DOHH2 (cell line): ENCODE measurements around the gene CREM.

Source experiments
- EZH2phosphoT487 ChIP-seq: fragments of 200-600 bp; sonication (generic); IDR thresholded peaks from 2 replicates; pipeline ENCODE4 v1.6.1; 2017; ENCODE audit warnings: borderline replicate concordance, mild to moderate bottlenecking, antibody characterized with exemption, low read length, moderate library complexity, mixed read lengths
- TF ChIP-seq, protein P1 (sequence below): fragments of 200-600 bp; sonication (generic); IDR thresholded peaks from one replicate; pipeline ENCODE4 v1.5.1; 2014; ENCODE audit warnings: antibody characterized with exemption, mild to moderate bottlenecking, low read depth, low read length; ENCODE audit not compliant: poor library complexity, severe bottlenecking

DNA sequence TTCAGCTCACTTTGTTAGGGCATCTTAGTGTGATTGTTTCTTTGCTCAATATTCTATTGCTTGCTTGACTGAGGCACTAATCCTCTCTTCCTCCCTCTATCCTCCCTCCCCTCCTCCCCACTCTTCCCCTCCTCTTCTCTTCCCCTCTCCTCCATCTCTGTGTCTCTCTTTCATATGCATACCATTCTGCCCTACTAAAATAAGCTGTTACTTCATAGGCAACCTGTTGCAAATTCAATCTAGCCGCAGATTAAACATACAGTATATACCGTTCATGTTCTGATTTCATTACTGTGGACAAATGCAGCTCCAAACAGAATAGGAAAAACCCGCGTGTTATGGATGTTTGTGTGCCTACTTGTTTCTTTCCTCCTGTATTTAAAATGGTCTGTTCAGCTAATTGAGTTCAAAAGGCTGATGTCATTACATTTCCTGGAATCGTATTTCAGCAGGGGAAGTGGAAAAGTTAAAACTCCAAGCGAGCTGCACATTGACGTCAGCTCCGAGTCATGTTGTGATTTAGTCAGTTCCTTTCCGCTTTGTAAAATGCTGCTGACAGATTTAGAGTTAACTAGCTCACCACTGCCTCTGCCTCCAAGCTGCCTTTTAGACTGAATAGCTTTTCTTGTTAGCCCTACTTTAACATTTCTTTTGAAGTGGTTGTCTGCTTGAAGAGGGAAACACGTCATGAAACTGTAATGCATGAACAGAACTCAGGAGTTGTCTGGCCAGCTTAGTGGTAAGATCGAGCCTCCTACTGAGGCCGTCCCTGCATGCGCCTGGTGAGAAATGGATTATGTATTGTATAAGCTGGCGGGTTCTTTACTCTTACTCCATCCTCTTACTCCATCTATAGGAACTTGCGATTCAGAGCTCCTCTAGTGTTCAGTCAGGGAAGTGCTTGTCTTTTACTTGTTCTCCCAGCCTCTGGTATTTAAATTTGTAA lies 69.0 kb downstream of the CREM start:
- TF ChIP-seq, protein P1, sequence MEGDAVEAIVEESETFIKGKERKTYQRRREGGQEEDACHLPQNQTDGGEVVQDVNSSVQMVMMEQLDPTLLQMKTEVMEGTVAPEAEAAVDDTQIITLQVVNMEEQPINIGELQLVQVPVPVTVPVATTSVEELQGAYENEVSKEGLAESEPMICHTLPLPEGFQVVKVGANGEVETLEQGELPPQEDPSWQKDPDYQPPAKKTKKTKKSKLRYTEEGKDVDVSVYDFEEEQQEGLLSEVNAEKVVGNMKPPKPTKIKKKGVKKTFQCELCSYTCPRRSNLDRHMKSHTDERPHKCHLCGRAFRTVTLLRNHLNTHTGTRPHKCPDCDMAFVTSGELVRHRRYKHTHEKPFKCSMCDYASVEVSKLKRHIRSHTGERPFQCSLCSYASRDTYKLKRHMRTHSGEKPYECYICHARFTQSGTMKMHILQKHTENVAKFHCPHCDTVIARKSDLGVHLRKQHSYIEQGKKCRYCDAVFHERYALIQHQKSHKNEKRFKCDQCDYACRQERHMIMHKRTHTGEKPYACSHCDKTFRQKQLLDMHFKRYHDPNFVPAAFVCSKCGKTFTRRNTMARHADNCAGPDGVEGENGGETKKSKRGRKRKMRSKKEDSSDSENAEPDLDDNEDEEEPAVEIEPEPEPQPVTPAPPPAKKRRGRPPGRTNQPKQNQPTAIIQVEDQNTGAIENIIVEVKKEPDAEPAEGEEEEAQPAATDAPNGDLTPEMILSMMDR, result peak; percentile 80
- TF ChIP-seq EZH2phosphoT487, result no peak
